GM13976 (cell line): ENCODE data around the gene ZNF783.
"Not testable (repeated sequence)": the region's sequence is repeated elsewhere in the genome, so short reads cannot be mapped to it uniquely, and the experiment has no call there.

Experiments used
- DNase-seq: peaks from one replicate; pipeline ENCODE4 v3.0.0; 2012; ENCODE audit warnings: low spot score
- CTCF ChIP-seq: IDR thresholded peaks from 2 replicates; pipeline ENCODE4 v1.5.1; 2012; ENCODE audit warnings: borderline replicate concordance, mild to moderate bottlenecking; ENCODE audit not compliant: insufficient read depth; ENCODE audit errors: extremely low read depth, missing control alignments, control extremely low read depth
- in situ Hi-C: fragments of 300-500 bp; cut with MboI; formaldehyde crosslinking; loops from one replicate; pipeline ENCODE4 v1.12.0; 2022; ENCODE audit warnings: low sequenced_read_pairs, mixed read lengths, inconsistent platforms; ENCODE audit not compliant: unreplicated experiment

The ZNF783 gene

GRCh38 chr7:149223176-149223575 lies 38.8 kb upstream of the ZNF783 start:
- in situ Hi-C loops: no loop called here
- TF ChIP-seq CTCF: no peak
- DNase-seq: no peak

- no peak for TF ChIP-seq CTCF
These were observed 38.2 kb upstream of the ZNF783 start for GRCh38 chr7:149223761-149224160.

DNA sequence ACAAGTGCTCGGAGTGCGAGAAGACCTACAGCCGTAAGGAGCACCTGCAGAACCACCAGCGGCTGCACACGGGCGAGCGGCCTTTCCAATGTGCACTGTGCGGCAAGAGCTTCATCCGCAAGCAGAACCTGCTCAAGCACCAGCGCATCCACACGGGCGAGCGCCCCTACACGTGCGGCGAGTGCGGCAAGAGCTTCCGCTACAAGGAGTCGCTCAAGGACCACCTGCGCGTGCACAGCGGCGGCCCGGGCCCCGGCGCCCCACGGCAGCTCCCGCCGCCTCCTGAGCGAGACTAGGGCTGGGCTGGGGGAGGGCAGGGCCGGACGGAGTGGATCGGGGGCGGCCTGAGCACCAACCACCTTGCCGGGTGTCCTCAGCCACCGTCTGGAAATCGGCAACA lies 37.6 kb upstream of the ZNF783 start:
- in situ Hi-C loops: no loop called here
- no peak for DNase-seq
- no peak for TF ChIP-seq CTCF

More at GRCh38 chr7:149223761-149224160, 38.2 kb upstream of the ZNF783 start:
- no peak for DNase-seq
- in situ Hi-C loops: no loop called here

- DNase-seq: no peak
- in situ Hi-C loops: no loop called here
- no peak for TF ChIP-seq CTCF
These were observed 36.9 kb upstream of the ZNF783 start for GRCh38 chr7:149225106-149225505.

DNA sequence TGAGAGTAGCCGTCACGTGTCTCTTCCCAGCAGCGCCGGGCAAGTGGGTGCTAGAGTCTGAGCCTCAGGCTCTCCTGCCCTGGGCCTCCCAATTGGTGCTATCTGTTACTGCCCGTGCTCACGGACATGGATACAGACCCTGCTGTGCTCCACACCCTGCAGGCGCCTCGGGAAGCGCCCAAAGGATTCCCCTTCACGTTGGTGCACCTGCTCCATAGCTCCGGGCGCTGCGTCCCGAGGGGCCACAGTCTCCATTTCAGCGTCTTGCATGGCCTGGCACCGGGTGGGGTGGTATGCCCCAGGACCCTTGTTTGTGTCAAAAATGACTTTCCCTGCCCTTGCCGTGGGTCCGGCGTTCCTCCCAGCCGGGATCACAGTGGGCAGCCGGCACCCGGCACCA lies 36.3 kb upstream of the ZNF783 start:
- TF ChIP-seq CTCF: no peak
- in situ Hi-C loops: no loop called here
- no peak for DNase-seq

DNA sequence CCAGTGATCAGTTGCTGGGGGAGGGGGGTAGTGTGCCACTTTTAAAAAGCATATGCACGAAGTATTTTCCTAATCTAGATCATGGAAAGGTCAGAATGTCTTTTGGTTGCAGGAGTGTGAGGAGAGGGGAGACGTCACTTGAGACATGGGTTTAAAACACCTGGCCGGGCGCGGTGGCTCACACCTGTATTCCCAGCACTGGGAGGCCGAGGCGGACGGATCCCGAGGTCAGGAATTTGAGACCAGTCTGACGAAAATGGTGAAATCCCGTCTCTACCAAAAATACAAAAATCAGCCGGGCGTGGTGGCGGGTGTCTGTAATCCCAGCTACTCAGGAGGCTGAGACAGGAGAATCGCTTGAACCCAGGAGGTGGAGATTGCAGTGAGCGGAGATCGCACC lies 35.6 kb upstream of the ZNF783 start:
- in situ Hi-C loops: not testable (repeated sequence)

DNA sequence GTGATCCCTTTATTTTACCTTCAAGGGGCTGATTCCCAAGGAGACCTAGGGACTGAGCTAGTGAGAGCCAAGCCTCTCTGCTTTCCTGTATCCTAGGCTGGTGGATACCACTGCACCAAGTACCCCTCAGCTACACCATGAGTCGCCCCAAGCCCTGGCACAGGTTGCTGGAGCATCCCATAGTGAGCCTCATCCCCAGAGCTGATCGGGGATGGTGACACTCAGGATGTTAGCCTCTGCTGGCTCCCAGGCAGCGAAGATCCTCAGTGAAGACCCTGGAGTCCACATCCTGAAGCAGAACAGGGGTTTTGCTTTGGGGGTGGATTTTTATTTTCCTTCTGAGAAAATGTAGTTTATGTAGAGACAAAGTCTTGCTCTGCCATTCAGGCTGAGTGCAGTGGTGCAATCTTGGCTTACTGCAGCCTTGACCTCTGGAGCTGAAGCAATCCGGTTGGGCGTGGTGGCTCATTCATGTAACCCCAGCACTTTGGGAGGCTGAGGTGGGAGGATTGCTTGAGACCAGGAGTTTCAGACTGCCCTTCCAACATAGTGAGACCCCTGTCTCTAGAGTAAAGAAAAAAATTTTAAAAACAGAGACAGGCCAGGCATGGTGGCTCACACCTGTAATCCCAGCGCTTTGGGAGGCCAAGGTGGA lies 35.0 kb upstream of the ZNF783 start:
- in situ Hi-C loops: no loop called here
- no peak for DNase-seq
- TF ChIP-seq CTCF: no peak

More for the DNA sequence above, 35.6 kb upstream of the ZNF783 start:
- DNase-seq: not testable (repeated sequence)
